Nephron (organoid): ENCODE measurements around the gene CST5.
"Not testable (repeated sequence)": the region's sequence is repeated elsewhere in the genome, so short reads cannot be mapped to it uniquely, and the experiment has no call there.

ENCODE experiments used
- H3K27ac Mint-ChIP-seq, 3 experiments: 2 replicates each; pipeline ENCODE4 v1.8.0; 2020; ENCODE audit warnings: mixed read lengths in 3 of 3, mild to moderate bottlenecking in 2 of 3, moderate library complexity in 1 of 3
- H3K27me3 Mint-ChIP-seq: 2 replicates; pipeline ENCODE4 v1.8.0; 2021; ENCODE audit warnings: low read depth, mild to moderate bottlenecking, moderate library complexity, mixed read lengths
- H3K36me3 Mint-ChIP-seq: 2 replicates; pipeline ENCODE4 v1.8.0; 2020; ENCODE audit warnings: low read depth, mixed read lengths
- H3K4me1 Mint-ChIP-seq: 2 replicates; pipeline ENCODE4 v1.8.0; 2020; ENCODE audit warnings: mixed read lengths
- H3K4me3 Mint-ChIP-seq, 3 experiments: 2 replicates each; pipeline ENCODE4 v1.8.0; 2020; ENCODE audit warnings: mild to moderate bottlenecking in 3 of 3, mixed read lengths in 3 of 3, moderate library complexity in 2 of 3
- H3K9me3 Mint-ChIP-seq: 2 replicates; pipeline ENCODE4 v1.8.0; 2020; ENCODE audit warnings: mixed read lengths
- CTCF ChIP-seq, 3 experiments: fragments of 200-600 bp; sonication (generic); IDR thresholded peaks; one replicate each; pipeline ENCODE4 v1.5.0; 2021; ENCODE audit warnings: antibody characterized with exemption in 3 of 3; ENCODE audit not compliant: unreplicated experiment in 3 of 3

CST5 gene

GRCh38 chr20:23884136-23884770 is 4.7 kb upstream of the CST5 start:
- no peaks in the 10 kb centered on the region for H3K36me3 Mint-ChIP-seq
- TF ChIP-seq CTCF (IDR thresholded peaks at IDR 0.05; ENCODE audit: unreplicated experiment in 3 of 3): no peak
- no peak overlapping the region for H3K27ac Mint-ChIP-seq
- H3K4me1 Mint-ChIP-seq: peaks cover 5% of the 10 kb centered on the region
- no peak overlapping the region for H3K4me3 Mint-ChIP-seq
- no peaks in the 10 kb centered on the region for H3K9me3 Mint-ChIP-seq
- H3K27me3 Mint-ChIP-seq: no peaks in the 10 kb centered on the region

GRCh38 chr20:23881371-23881770 is 1.8 kb upstream of the CST5 start:
- H3K36me3 Mint-ChIP-seq: no peaks in the 10 kb centered on the region
- no peak overlapping the region for H3K27ac Mint-ChIP-seq
- H3K4me3 Mint-ChIP-seq: no peak overlapping the region
- H3K9me3 Mint-ChIP-seq: no peaks in the 10 kb centered on the region
- H3K27me3 Mint-ChIP-seq: peaks cover 3% of the 10 kb centered on the region
- peaks cover 5% of the 10 kb centered on the region for H3K4me1 Mint-ChIP-seq
- no peak for TF ChIP-seq CTCF (IDR thresholded peaks at IDR 0.05; ENCODE audit: unreplicated experiment in 3 of 3)

- Mint-ChIP-seq H3K9me3 (no peaks in the 10 kb centered on the region), H3K27ac (peak overlapping the region in 2 of 3 experiments; percentile 79 to 87), H3K36me3 (no peaks in the 10 kb centered on the region), H3K4me3 (no peak overlapping the region), H3K4me1 (peaks cover 5% of the 10 kb centered on the region), H3K27me3 (peaks cover 3% of the 10 kb centered on the region)
- TF ChIP-seq CTCF (IDR thresholded peaks at IDR 0.05; ENCODE audit: unreplicated experiment in 3 of 3): no peak
Observed at GRCh38 chr20:23880417-23880816, 869 bp upstream of the CST5 start.

- Mint-ChIP-seq H3K4me1 (peaks cover 5% of the 10 kb centered on the region), H3K36me3 (no peaks in the 10 kb centered on the region), H3K27ac (peak overlapping the region in 2 of 3 experiments; percentile 79 to 87), H3K9me3 (no peaks in the 10 kb centered on the region), H3K4me3 (no peak overlapping the region), H3K27me3 (peaks cover 3% of the 10 kb centered on the region)
- TF ChIP-seq CTCF (IDR thresholded peaks at IDR 0.05; ENCODE audit: unreplicated experiment in 3 of 3): no peak
Observed at GRCh38 chr20:23879811-23880374, 345 bp upstream of the CST5 start.

GRCh38 chr20:23878787-23879186 is 761 bp downstream of the CST5 start:
- no peak for TF ChIP-seq CTCF (IDR thresholded peaks at IDR 0.05; ENCODE audit: unreplicated experiment in 3 of 3)
- peaks cover 5% of the 10 kb centered on the region for H3K4me1 Mint-ChIP-seq
- no peaks in the 10 kb centered on the region for H3K9me3 Mint-ChIP-seq
- peaks cover 6% of the 10 kb centered on the region for H3K27me3 Mint-ChIP-seq
- no peaks in the 10 kb centered on the region for H3K36me3 Mint-ChIP-seq
- H3K4me3 Mint-ChIP-seq: no peak overlapping the region
- no peak overlapping the region for H3K27ac Mint-ChIP-seq

GRCh38 chr20:23878016-23878542 is 1.5 kb downstream of the CST5 start:
- H3K4me3 Mint-ChIP-seq, H3K27me3 Mint-ChIP-seq, H3K4me1 Mint-ChIP-seq, H3K27ac Mint-ChIP-seq, H3K36me3 Mint-ChIP-seq, H3K9me3 Mint-ChIP-seq: not testable (repeated sequence)
